Kidney capillary endothelial cell (primary cell): ENCODE measurements around the gene SIAH2.

Experiments
- DNase-seq: peaks from one replicate; pipeline ENCODE4 v3.0.0-alpha.2; 2018; ENCODE audit warnings: low spot score

SIAH2 gene

DNA sequence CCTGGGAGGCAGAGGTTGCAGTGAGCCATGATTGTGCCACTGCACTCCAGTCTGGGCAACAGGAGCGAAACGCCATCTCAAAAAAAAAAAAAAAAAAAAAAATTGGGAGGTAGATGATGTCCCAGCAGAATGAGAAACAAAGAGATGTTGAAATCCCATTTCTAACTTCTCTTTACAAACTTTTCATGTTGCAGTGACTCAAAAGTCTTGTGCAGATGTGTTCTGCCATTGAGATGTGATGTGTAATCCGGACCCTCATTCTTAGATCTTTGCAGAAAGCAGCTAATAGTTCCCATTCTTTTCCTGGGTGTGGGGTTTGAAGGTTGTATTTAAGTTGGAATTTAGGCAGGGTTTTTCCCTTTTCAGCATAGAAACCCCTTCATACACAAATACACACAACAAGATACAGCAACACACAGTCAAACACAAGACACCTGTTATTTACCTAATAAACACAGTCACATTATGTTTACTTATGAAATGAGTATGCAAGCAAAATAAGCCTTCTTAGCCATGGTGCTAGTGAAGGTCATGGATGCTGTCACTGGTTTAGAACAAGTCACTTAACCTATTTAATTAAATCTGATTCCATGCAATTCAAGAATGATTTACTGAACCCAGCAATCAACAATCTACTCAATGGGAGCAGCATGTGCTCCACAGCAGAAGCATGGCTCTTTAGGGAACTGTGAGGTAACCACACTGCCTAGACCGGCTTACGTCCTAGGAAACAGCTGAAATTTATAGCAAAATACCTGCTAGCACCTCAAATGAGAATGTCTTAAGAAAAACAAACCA is 14.9 kb downstream of the SIAH2 start:
- DNase-seq: no peak

DNA sequence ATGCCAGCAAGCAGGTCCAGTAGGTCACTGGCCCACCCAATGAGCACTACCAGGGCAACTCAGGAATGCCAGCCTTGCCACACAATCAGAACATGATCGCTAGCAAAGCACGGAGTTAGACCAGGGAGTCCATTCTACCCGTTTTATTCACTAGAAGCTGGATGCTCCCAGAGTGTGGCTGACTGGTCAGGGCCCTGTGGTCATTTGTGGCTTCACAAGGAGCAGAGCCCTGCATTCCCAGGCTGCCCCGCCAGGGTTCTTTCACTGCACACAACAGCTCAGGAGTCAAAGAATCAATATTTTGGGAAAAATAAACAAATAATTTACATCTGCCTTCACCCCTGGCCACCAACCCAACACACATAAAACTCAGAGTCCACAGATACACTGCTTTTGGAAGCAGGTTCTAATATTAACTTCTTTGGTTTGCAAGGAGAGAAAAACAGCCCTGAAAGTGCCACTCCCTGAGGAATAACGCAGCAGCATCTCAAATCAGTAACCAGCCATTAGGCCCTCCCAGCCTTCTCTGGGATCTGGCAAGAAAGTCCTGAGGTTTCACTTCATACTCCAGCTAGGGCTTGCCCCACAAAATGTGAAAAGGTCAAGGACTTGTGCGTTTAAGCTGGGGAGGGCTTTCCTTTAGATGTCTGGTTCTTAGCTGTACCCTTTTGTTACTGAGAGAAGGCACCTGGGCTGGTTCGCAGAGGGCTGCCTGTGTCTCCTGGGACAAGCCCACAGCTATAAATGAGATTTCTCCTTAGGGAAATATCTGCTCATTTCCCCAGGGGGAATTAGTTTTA is 16.0 kb downstream of the SIAH2 start:
- no peak for DNase-seq

DNA sequence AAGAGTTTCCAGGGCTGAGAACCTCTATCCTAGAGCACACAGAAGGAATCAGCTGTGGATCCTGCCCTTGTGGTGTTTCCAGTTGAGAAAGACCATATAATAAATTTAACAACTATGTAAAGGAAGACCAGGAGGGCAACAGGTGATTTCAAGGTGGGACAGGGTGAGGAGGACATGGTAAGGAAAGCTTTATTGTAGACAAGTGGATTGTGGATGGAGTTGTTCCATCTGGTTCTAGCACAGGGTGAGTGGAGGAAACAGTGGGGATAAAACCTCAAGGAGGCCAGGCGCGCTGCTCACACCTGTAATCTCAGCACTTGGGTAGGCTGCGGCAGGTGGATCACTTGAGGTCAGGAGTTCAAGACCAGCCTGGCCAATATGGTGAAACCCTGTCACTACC is 17.1 kb downstream of the SIAH2 start:
- DNase-seq: no peak

DNA sequence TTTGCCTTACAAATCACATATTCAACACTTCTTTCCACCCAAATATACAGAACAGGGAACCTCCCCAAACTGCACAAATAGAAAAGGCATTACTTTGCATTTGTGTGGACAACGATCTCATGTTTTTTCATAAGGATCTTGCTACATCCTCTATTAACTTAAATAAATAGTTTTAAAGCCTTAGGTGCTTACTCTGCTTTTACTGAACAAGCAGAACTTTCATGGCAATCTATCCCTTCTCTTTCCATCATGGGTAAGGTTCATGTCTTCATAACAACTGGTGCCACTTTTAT is 18.1 kb downstream of the SIAH2 start:
- DNase-seq: no peak

DNA sequence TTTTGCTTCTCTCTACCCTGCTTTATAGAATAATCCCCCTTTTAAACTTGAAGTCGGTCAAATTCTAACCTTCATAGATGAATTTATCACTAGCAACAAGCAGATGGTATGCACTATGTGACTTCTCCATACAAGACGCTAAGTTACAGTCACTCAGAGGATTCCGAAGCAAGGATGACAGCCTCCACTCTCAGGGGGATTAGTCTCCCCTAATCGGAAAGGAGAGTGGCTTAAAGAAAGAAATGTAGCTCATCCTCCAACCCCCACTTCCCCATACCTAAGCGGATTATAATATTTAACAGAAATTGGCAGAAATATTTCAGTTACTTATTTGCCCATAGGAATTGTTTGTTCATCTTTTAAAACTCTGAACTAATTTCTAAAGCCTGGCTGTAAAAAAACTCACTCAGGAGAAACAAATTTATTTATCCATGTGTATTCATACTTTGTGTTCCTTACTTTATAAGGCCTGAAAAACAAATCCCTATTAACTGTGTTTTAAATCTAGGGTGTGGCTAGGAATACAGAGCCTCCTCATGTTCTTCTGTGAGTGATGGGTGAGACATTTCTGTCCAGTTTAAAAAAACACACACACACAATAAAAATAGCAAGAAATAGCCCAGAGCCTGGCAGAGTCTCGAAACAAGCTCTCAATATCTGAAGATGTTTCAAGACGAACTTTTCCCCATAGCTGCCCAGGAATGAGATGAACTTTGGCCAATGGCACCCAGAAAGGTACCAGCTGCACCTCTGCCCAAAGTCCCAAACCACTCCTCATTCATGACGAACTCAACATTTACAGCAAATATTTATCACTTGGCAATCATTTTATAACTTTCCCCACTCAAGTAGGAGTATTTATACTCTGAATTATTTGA is 18.7 kb downstream of the SIAH2 start:
- DNase-seq: no peak

DNA sequence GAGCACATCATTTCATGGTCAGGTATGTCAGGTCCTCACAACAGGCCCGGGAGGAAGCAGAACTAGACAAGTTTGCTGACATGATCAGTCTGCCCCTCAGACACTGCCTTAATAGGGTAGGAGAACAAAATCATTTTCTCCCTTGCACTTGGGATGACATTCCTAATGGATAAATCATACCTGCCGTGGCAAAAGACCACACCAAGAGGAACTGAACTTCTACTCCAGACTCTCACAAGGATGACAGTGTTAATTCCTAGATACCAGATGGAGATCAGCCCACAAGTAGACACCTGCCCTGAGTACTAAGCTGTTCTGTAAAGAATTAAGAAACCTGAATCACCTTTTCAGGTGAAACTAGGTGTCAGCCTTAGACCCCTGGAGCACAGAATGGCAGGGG is 19.5 kb downstream of the SIAH2 start:
- no peak for DNase-seq

DNA sequence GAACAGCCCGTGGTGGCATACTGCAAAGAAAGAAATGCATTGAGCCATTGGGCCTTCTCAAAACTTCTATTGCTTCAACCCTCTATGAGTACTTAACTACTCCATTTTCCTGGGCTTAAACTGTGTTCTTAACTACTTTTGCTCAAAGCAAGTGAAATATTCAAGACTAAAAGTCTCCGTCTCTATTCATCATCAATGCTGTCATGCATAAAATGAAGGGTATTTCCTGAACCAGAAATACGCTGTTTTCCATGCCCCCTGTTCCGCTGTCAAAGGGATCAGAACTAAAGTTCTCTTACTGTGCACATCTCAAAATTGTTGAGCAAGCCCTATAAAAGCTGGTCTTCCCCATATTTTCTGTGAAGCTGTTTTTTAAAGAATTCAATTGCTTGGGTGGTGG is 20.3 kb downstream of the SIAH2 start:
- no peak for DNase-seq

DNA sequence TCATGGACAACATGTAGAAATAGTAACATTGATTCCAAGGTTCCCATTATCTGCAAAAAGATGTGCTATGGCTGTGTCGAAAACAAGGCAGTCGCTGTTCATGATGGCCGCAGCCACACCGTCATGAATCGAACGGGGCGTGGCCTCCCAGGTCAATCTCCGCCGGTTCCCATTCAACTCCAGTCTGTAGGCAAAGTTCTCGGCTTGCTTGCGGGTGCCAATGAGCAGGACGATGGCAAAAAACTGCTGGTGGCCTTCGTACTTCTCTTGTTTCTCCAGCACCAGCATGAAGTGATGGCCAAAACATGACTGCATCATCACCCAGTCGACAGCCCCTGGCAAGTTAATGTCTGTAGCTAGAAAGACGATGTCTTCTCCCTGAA is 20.8 kb downstream of the SIAH2 start:
- DNase-seq: no peak

DNA sequence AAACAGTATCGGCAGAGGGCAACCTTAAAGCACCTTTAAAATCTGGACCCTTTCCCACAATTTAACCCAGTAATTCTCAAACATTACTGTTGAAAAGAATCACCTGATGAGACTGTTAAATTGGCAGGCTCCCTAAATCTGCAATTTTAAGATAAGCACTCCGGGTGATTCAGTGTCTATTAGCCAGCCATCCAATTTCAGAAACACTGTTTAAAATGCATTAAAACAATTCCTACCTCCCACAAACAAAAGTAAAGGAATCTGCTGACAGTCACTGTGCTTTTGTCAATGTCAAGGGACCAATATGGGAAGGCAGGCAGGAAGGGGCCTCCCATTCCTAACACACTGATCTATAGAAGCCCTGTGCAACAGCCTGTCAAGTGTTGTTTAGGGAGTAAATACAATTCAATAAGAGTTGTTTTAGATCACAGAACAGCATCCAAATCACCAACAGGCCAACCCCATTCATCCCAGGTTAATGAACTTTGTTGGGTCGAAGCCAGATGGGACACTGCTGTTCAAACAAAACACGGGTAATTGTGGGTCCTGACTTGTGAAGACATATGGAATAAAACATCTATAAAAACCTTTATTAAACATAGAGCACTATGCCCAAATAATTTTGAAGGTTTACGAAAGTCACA is 21.4 kb downstream of the SIAH2 start:
- no peak for DNase-seq

DNA sequence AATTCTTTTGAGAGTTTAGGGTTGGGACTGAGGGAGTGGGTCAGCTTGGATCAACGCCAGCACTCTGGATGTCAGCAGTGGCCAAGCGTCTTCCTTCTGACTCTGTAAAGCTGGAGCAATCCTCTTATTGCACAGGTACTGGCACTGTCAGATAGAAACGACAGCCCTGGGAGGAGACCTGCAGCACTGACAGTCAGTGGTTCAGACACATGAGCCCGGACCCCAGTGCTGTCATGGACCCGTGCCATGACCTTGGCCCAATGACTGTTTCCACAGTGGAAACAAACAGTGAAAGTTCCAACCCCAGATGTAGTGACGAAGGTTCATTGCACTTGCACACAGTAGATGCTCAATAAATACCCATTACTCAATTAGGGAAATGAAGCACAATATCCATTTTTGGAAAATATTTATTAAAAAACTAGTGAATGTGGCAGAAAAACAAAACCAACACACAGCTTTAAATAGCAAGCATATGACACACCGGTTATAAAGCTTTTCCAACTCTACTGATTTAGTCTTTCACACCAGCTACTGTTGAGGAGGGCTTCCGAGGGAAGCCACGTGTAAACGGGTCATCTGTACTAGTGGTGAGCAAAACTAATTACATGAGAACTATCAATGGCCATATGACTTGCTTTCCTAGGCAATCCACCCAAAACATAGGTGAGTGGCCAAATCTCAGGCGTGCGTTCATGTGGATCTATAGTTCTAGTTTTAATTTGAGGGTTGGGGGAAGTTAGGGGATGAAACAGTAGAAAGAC is 22.1 kb downstream of the SIAH2 start:
- no peak for DNase-seq

DNA sequence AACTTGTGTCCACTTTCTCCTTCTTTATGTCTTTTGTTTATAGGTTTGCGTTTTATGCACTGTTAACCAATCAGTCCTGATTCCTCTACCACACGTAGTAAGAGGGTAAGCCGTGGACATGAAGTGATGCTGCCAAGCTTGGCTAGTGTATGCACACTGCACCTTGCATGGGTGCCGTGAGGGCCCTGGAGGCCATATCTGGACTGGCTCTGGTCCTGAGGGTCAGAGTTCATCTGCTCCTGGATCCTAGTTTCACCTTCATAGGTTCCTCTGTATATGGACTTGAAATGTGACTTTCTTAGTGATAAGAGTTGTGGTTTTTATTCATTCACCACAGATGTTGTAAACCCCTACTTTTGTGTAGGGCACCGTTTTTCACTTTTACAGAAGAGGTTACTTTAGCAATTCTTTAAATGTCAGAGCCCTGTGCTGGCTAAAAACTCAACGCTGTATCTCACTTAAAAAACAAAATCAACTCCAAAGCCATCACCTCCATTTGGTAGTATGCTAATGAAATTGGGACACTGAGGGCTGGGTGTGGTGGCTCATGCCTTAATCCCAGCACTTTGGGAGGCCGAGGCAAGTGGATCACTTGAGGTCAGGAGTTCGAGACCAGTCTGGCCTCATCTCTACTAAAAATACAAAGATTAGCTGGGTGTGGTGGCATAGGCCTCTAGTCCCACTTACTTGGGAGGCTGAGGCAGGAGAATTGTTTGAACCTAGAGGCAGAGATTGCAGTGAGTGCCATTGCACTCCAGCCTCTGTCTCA is 22.9 kb downstream of the SIAH2 start:
- no peak for DNase-seq

DNA sequence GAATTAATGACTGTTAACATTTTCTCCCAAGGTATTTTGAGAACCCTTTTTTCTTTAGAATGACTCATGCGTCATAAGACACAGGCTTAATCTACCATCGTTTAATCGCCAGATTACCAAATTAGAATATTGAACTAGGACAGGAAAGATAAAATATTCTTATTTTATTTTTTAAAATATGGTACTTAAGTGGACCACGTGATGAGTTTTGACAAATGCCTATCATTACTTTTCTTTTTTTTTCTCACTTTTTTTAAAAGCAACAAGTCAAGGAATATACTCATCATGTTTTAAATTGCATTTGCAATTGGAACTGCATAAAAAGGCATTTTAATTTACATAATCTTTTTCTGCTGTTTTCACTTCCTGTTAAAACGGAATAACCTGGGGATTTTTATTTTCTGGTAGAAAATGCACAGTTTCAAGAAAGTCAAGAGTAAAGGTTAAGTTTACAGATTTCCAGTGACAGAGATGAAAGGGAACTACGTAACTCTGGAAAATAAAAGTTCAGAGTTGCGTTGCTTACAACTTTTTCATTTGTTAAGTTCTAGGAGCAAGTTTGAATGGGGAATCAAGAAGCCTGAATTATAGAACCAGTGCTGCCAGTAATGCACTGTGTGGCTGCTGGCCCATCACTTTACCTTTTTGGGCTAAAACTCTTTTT is 23.6 kb downstream of the SIAH2 start:
- no peak for DNase-seq

DNA sequence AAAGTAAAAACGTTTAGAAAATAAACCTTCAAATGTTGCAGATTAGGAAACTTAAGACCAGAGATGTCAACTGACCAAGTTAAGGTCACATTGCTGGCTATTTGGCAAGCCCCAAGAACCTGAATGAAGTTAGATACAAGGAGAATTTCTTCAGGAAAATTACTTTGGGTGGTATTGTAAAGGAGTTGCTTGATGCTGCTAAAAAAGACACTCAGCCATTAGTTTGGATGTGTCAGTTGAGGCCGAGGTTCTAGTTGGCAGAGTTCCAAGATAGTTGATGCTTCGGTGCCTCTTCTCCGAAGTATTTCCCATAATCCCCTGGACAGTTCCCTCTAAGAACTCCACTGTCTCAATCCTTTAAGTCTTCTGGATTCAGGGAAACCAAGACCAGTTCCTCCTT is 24.3 kb downstream of the SIAH2 start:
- DNase-seq: no peak

DNA sequence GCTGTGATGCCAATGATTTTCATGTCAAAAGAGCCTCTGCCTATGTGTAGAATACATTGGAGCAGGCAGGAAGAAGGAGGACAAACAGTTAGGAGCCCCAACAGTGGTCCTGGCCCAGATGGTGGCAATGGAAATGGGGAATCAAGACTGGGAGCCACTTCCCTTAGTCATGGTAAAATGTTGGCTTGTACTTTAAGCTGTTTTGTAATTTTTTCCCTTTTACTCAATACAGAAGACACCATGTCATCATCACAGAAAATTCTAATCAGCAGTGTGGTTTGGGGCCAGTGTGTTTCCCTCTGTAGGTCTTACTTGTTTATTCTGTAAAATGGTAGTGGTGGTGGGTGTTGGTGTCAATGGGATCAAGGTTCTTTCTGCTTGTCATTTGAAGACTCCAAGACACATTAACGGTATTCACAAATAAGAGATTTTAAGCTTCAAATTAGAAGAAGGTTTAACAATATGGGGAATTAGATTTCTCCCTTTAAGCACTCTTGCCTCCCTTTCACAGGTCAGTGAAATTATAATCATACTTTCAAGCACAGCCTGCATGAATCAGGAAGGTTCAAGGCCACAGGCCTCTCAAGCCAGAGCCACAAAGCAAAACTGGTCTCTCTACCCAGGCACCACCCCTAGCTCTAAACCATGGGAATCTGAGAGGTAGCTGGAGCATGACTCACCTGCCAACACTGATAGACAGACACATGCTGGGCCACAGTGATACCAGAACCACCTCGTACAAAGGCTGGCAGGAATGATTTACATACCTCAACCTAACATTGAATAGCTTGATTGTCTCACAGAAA is 24.9 kb downstream of the SIAH2 start:
- no peak for DNase-seq

DNA sequence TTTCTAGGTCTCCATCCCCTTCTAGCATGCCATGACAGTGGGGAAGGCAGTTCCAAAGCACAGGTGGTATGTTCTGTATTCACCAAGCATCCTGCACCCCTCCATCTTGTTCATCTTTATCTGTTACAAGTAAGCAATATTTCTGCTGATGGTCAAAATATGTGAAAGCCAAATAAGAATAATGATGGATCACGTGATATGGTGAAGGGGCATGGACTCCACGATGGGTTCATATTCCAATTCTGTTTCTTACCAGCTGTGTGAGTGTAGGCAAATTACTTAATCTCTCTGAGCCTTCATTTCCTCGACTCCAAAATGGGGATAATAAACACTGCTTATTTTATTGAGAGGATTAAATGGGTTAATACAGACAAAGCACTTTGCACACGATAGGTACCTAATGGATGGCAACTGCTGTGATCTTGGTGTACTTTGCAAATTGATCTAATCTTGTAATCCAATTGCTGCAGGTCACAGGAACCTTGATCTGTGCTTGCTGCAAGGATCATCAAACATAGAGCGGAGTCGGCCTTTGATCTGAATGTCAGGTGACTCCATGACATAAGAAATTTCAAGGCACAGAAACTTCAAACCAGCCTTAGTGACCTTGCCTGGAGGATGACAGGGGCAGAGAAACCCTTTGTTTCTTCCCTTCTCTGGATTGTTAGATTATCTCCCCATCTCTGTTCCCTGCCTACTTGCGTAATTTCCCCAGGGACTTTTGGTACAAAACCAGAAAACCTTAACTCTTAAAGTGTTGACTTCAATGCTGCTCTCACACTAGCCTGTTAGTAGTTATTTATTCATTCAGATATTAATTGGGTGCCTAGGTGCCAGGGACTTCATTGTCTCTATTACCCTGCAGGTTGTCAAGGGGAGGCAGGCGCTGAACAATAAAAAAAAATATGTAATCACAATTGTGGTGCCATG is 25.8 kb downstream of the SIAH2 start:
- no peak for DNase-seq

DNA sequence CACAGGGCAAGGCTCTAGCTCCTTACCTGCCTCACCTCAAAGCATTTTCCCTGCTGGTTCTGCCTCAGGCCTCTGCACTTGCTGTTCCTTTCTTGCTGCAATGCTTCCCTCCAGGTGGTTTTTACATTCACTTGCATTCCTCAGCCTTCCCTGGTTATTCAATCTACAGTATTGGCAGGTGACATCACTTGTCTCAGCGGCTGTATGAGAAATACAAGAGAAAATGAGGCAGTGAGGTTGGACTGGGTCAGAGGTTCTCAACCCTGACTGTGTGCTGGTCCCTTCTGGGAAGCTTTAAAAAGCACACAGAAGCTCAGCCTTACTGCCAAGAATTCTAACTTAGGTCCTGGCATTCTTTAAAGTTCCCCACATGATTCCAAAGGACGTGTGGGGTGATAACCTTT is 26.7 kb downstream of the SIAH2 start:
- no peak for DNase-seq

DNA sequence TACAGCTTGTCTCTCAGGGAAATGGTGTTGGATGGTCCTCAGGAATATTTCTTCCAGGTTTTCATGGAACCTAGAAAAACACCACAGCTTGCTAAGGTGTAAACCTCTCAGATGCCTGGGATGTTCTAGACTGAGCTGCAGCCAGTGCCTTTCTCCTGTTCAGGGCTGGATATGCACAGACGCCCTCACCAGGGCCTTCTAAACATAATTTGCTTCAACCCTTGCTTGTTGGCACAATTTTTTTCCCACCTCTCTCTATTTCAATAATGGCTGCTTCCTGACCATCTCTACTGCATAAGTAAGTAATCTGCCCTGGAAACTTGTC is 28.2 kb downstream of the SIAH2 start:
- DNase-seq: no peak
